KMS-11 (cell line): Measurements from ENCODE around the gene PIM1.

ENCODE experiments used
- H2AFZ ChIP-seq: fragments of 200-600 bp; sonication (generic); 2 replicates; pipeline ENCODE4 v1.6.1; 2016; ENCODE audit warnings: antibody characterized with exemption, mixed run types, low read depth
- H3K27ac ChIP-seq: fragments of 200-600 bp; sonication (generic); 2 replicates; pipeline ENCODE4 v1.6.1; 2016; ENCODE audit warnings: mild to moderate bottlenecking, mixed run types
- H3K27me3 ChIP-seq: fragments of 200-600 bp; sonication (generic); 2 replicates; pipeline ENCODE4 v1.6.1; 2017; ENCODE audit warnings: mild to moderate bottlenecking, low read depth, mixed run types, moderate library complexity; ENCODE audit not compliant: insufficient read depth
- H3K36me3 ChIP-seq: fragments of 200-600 bp; sonication (generic); 2 replicates; pipeline ENCODE4 v1.6.1; 2017; ENCODE audit warnings: mild to moderate bottlenecking, mixed run types; ENCODE audit not compliant: insufficient read depth
- H3K4me1 ChIP-seq: fragments of 200-600 bp; sonication (generic); 2 replicates; pipeline ENCODE4 v1.6.1; 2016; ENCODE audit warnings: mild to moderate bottlenecking, low read depth, mixed run types; ENCODE audit not compliant: poor library complexity, severe bottlenecking
- H3K4me2 ChIP-seq: fragments of 200-600 bp; sonication (generic); 2 replicates; pipeline ENCODE4 v1.7.0; 2016; ENCODE audit warnings: mild to moderate bottlenecking, mixed run types
- H3K4me3 ChIP-seq: fragments of 200-600 bp; sonication (generic); IDR thresholded peaks from 2 replicates; pipeline ENCODE4 v1.6.1; 2017; ENCODE audit warnings: low read depth, low read length, mixed read lengths; ENCODE audit not compliant: insufficient read depth
- H3K79me2 ChIP-seq: fragments of 200-600 bp; sonication (generic); 2 replicates; pipeline ENCODE4 v1.6.1; 2016; ENCODE audit warnings: low read depth, mixed run types; ENCODE audit not compliant: insufficient read depth
- H3K9ac ChIP-seq: fragments of 200-600 bp; sonication (generic); 2 replicates; pipeline ENCODE4 v1.6.1; 2016; ENCODE audit warnings: mild to moderate bottlenecking, mixed run types
- H4K20me1 ChIP-seq: fragments of 200-600 bp; sonication (generic); 2 replicates; pipeline ENCODE4 v1.6.1; 2016; ENCODE audit warnings: mild to moderate bottlenecking, mixed run types; ENCODE audit not compliant: insufficient read depth
- CTCF ChIP-seq: fragments of 200-600 bp; sonication (generic); conservative IDR thresholded peaks from 2 replicates; pipeline ENCODE4 v1.6.1; 2017; ENCODE audit warnings: low read depth, mild to moderate bottlenecking, antibody characterized with exemption, low read length, moderate library complexity, mixed read lengths

PIM1 gene

GRCh38 chr6:37137201-37138090 is 32.5 kb upstream of the PIM1 start:
- H3K9ac ChIP-seq = no peak overlapping the region
- H3K4me3 ChIP-seq = no peak overlapping the region
- no peaks in the 10 kb centered on the region for H3K27me3 ChIP-seq
- H3K4me2 ChIP-seq = no peak overlapping the region
- no peaks in the 10 kb centered on the region for H3K36me3 ChIP-seq
- H2AFZ ChIP-seq = no peak overlapping the region
- no peaks in the 10 kb centered on the region for H4K20me1 ChIP-seq
- H3K4me1 ChIP-seq = peaks cover 16% of the 10 kb centered on the region
- no peak for TF ChIP-seq CTCF
- no peak overlapping the region for H3K27ac ChIP-seq
- no peaks in the 10 kb centered on the region for H3K79me2 ChIP-seq

GRCh38 chr6:37138856-37139229 is 31.1 kb upstream of the PIM1 start:
- Histone ChIP-seq H3K4me2 (no peak overlapping the region), H2AFZ (no peak overlapping the region), H3K4me3 (no peak overlapping the region), H3K27ac (no peak overlapping the region), H3K27me3 (no peaks in the 10 kb centered on the region), H3K79me2 (no peaks in the 10 kb centered on the region), H3K36me3 (no peaks in the 10 kb centered on the region), H4K20me1 (no peaks in the 10 kb centered on the region), H3K4me1 (peaks cover 30% of the 10 kb centered on the region), H3K9ac (no peak overlapping the region)
- no peak for TF ChIP-seq CTCF

- H3K4me1 ChIP-seq = peaks cover 32% of the 10 kb centered on the region
- H4K20me1 ChIP-seq = no peaks in the 10 kb centered on the region
- H3K4me3 ChIP-seq = no peak overlapping the region
- TF ChIP-seq CTCF = no peak
- H3K27me3 ChIP-seq = no peaks in the 10 kb centered on the region
- H3K4me2 ChIP-seq = no peak overlapping the region
- no peak overlapping the region for H3K27ac ChIP-seq
- H3K79me2 ChIP-seq = no peaks in the 10 kb centered on the region
- no peak overlapping the region for H3K9ac ChIP-seq
- H3K36me3 ChIP-seq = no peaks in the 10 kb centered on the region
- no peak overlapping the region for H2AFZ ChIP-seq
Measured at GRCh38 chr6:37139230-37139962, 30.6 kb upstream of the PIM1 start.

GRCh38 chr6:37140145-37140544 is 29.8 kb upstream of the PIM1 start:
- no peaks in the 10 kb centered on the region for H4K20me1 ChIP-seq
- H3K4me3 ChIP-seq = no peak overlapping the region
- no peak overlapping the region for H3K9ac ChIP-seq
- H3K27ac ChIP-seq = no peak overlapping the region
- no peak overlapping the region for H3K4me2 ChIP-seq
- H3K27me3 ChIP-seq = no peaks in the 10 kb centered on the region
- H2AFZ ChIP-seq = no peak overlapping the region
- H3K4me1 ChIP-seq = peaks cover 32% of the 10 kb centered on the region
- H3K36me3 ChIP-seq = no peaks in the 10 kb centered on the region
- H3K79me2 ChIP-seq = no peaks in the 10 kb centered on the region
- TF ChIP-seq CTCF = no peak
